ENCODE measurements around the gene TMEM213.

The TMEM213 gene

GRCh38 chr7:138813945-138814344 is 16.2 kb downstream of the TMEM213 start:
- FAIRE-seq: no peak
- no peak for TF ChIP-seq POU2F2 (IDR thresholded peaks at IDR 0.05; ENCODE audit: low read depth, low read length)
- DNase-seq (ENCODE audit: insufficient read length, low spot score): no peak

- no peak for FAIRE-seq
These were observed 17.1 kb downstream of the TMEM213 start for GRCh38 chr7:138814816-138815332.

GRCh38 chr7:138816650-138817049 is 18.9 kb downstream of the TMEM213 start:
- TF ChIP-seq TAF1 (IDR thresholded peaks at IDR 0.05; ENCODE audit: low read depth, low read length): no peak
- no peak for TF ChIP-seq SPI1 (IDR thresholded peaks at IDR 0.05; ENCODE audit: low read depth, low read length)
- TF ChIP-seq POU2F2 (IDR thresholded peaks at IDR 0.05; ENCODE audit: low read depth, low read length): no peak
- no peak for TF ChIP-seq POLR2A (IDR thresholded peaks at IDR 0.05; ENCODE audit: low read depth, low read length)
- no peak for TF ChIP-seq POLR2AphosphoS5 (IDR thresholded peaks at IDR 0.05; ENCODE audit: low read depth, low read length)
- no peak for DNase-seq (ENCODE audit: insufficient read length, low spot score)
- no peak for FAIRE-seq

More at GRCh38 chr7:138814816-138815332, 17.1 kb downstream of the TMEM213 start:
- TF ChIP-seq POU2F2 (IDR thresholded peaks at IDR 0.05; ENCODE audit: low read depth, low read length) (no peak), TAF1 (IDR thresholded peaks at IDR 0.05; ENCODE audit: low read depth, low read length) (no peak), POLR2A (IDR thresholded peaks at IDR 0.05; ENCODE audit: low read depth, low read length) (no peak), POLR2AphosphoS5 (IDR thresholded peaks at IDR 0.05; ENCODE audit: low read depth, low read length) (no peak), PAX5 (IDR thresholded peaks at IDR 0.05; ENCODE audit: insufficient read depth, low read length, severe bottlenecking) (no peak), SPI1 (IDR thresholded peaks at IDR 0.05; ENCODE audit: low read depth, low read length) (no peak)
- DNase-seq (ENCODE audit: insufficient read length, low spot score): no peak

- FAIRE-seq (no peak), DNase-seq (ENCODE audit: insufficient read length, low spot score) (no peak)
- no peak for TF ChIP-seq SPI1 (IDR thresholded peaks at IDR 0.05; ENCODE audit: low read depth, low read length)
- TF ChIP-seq POU2F2 (IDR thresholded peaks at IDR 0.05; ENCODE audit: low read depth, low read length): no peak
- TF ChIP-seq POLR2A (IDR thresholded peaks at IDR 0.05; ENCODE audit: low read depth, low read length): no peak
- TF ChIP-seq TAF1 (IDR thresholded peaks at IDR 0.05; ENCODE audit: low read depth, low read length): no peak
- TF ChIP-seq PAX5 (IDR thresholded peaks at IDR 0.05; ENCODE audit: insufficient read depth, low read length, severe bottlenecking): no peak
- no peak for TF ChIP-seq POLR2AphosphoS5 (IDR thresholded peaks at IDR 0.05; ENCODE audit: low read depth, low read length)
These were observed 21.8 kb downstream of the TMEM213 start for GRCh38 chr7:138819625-138820024.

- DNase-seq (ENCODE audit: insufficient read length, low spot score): no peak
- no peak for TF ChIP-seq POLR2A (IDR thresholded peaks at IDR 0.05; ENCODE audit: low read depth, low read length)
- no peak for TF ChIP-seq POLR2AphosphoS5 (IDR thresholded peaks at IDR 0.05; ENCODE audit: low read depth, low read length)
- no peak for TF ChIP-seq TAF1 (IDR thresholded peaks at IDR 0.05; ENCODE audit: low read depth, low read length)
- TF ChIP-seq SPI1 (IDR thresholded peaks at IDR 0.05; ENCODE audit: low read depth, low read length): no peak
- TF ChIP-seq POU2F2 (IDR thresholded peaks at IDR 0.05; ENCODE audit: low read depth, low read length): no peak
- TF ChIP-seq PAX5 (IDR thresholded peaks at IDR 0.05; ENCODE audit: insufficient read depth, low read length, severe bottlenecking): no peak
- no peak for FAIRE-seq
These were observed 24.1 kb downstream of the TMEM213 start for GRCh38 chr7:138821912-138822311.

- no peak for DNase-seq (ENCODE audit: insufficient read length, low spot score)
- FAIRE-seq: no peak
- TF ChIP-seq PAX5 (IDR thresholded peaks at IDR 0.05; ENCODE audit: insufficient read depth, low read length, severe bottlenecking): no peak
- TF ChIP-seq POLR2AphosphoS5 (IDR thresholded peaks at IDR 0.05; ENCODE audit: low read depth, low read length): no peak
- no peak for TF ChIP-seq POU2F2 (IDR thresholded peaks at IDR 0.05; ENCODE audit: low read depth, low read length)
- TF ChIP-seq SPI1 (IDR thresholded peaks at IDR 0.05; ENCODE audit: low read depth, low read length): no peak
- no peak for TF ChIP-seq TAF1 (IDR thresholded peaks at IDR 0.05; ENCODE audit: low read depth, low read length)
- TF ChIP-seq POLR2A (IDR thresholded peaks at IDR 0.05; ENCODE audit: low read depth, low read length): no peak
These were observed 25.2 kb downstream of the TMEM213 start for GRCh38 chr7:138822867-138823535.

GRCh38 chr7:138825049-138825721 is 27.4 kb downstream of the TMEM213 start:
- no peak for TF ChIP-seq POLR2A (IDR thresholded peaks at IDR 0.05; ENCODE audit: low read depth, low read length)
- no peak for TF ChIP-seq POLR2AphosphoS5 (IDR thresholded peaks at IDR 0.05; ENCODE audit: low read depth, low read length)
- no peak for TF ChIP-seq POU2F2 (IDR thresholded peaks at IDR 0.05; ENCODE audit: low read depth, low read length)
- no peak for TF ChIP-seq SPI1 (IDR thresholded peaks at IDR 0.05; ENCODE audit: low read depth, low read length)
- TF ChIP-seq TAF1 (IDR thresholded peaks at IDR 0.05; ENCODE audit: low read depth, low read length): no peak
- no peak for TF ChIP-seq PAX5 (IDR thresholded peaks at IDR 0.05; ENCODE audit: insufficient read depth, low read length, severe bottlenecking)
- no peak for FAIRE-seq

GRCh38 chr7:138828302-138828701 is 30.5 kb downstream of the TMEM213 start:
- DNase-seq (ENCODE audit: insufficient read length, low spot score): no peak
- no peak for FAIRE-seq
- TF ChIP-seq PAX5 (IDR thresholded peaks at IDR 0.05; ENCODE audit: insufficient read depth, low read length, severe bottlenecking) (no peak), POLR2A (IDR thresholded peaks at IDR 0.05; ENCODE audit: low read depth, low read length) (no peak), SPI1 (IDR thresholded peaks at IDR 0.05; ENCODE audit: low read depth, low read length) (no peak), POLR2AphosphoS5 (IDR thresholded peaks at IDR 0.05; ENCODE audit: low read depth, low read length) (no peak), TAF1 (IDR thresholded peaks at IDR 0.05; ENCODE audit: low read depth, low read length) (no peak), POU2F2 (IDR thresholded peaks at IDR 0.05; ENCODE audit: low read depth, low read length) (no peak)

More at GRCh38 chr7:138825049-138825721, 27.4 kb downstream of the TMEM213 start:
- DNase-seq (ENCODE audit: insufficient read length, low spot score): no peak

GRCh38 chr7:138829335-138829734 is 31.5 kb downstream of the TMEM213 start:
- FAIRE-seq: no peak
- DNase-seq (ENCODE audit: insufficient read length, low spot score): no peak
- TF ChIP-seq TAF1 (IDR thresholded peaks at IDR 0.05; ENCODE audit: low read depth, low read length): no peak
- TF ChIP-seq SPI1 (IDR thresholded peaks at IDR 0.05; ENCODE audit: low read depth, low read length): no peak
- TF ChIP-seq PAX5 (IDR thresholded peaks at IDR 0.05; ENCODE audit: insufficient read depth, low read length, severe bottlenecking): no peak
- TF ChIP-seq POLR2AphosphoS5 (IDR thresholded peaks at IDR 0.05; ENCODE audit: low read depth, low read length): no peak
- TF ChIP-seq POU2F2 (IDR thresholded peaks at IDR 0.05; ENCODE audit: low read depth, low read length): no peak
- TF ChIP-seq POLR2A (IDR thresholded peaks at IDR 0.05; ENCODE audit: low read depth, low read length): no peak

Data from GM12891 (cell line).